Neural progenitor cell (in vitro differentiated cells): ENCODE data around the gene OR2A5.

Source experiments
- CTCF ChIP-seq: fragments of 200-600 bp; sonication (generic); IDR thresholded peaks from 2 replicates; pipeline ENCODE4 v1.5.1; 2017; ENCODE audit warnings: antibody characterized with exemption, mild to moderate bottlenecking
- EZH2 ChIP-seq: fragments of 200-600 bp; sonication (generic); IDR thresholded peaks from 2 replicates; pipeline ENCODE4 v1.6.1; 2017; ENCODE audit warnings: antibody characterized with exemption, mild to moderate bottlenecking, moderate library complexity

DNA sequence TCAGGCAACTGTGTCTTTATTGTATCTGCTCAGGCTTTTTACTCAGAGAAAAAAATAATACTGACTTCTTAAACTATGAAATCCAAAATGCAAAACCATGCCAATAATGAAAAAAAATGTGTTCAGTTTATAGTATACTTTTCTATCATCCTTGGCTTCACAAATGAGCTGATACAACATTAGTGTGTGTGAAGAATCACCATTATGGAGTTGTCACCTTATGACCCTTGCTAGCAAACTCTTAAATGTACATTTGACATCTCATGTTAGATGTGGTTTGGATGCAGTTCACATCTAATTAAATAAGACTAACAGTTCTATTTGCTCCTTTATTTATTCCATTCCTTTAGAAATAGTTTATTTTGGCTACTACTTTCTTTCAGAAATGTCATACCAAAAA lies 56.5 kb downstream of the OR2A5 start:
- no peak for TF ChIP-seq CTCF
- no peak for TF ChIP-seq EZH2
